Endothelial cell (in vitro differentiated cells): Measurements from ENCODE around the gene SDR42E1. TPM values are rescaled to one million over a fixed set of nuclear protein-coding genes. Genes with fewer than 3 reads are reported as not detected.

Source experiments
- DNase-seq: peaks from one replicate; pipeline ENCODE4 v3.0.0; 2021; ENCODE audit warnings: low spot score
- H3K27ac Mint-ChIP-seq: one replicate; pipeline ENCODE4 v1.8.0; 2021; ENCODE audit warnings: mixed read lengths, inconsistent platforms; ENCODE audit not compliant: unreplicated experiment
- H3K27me3 Mint-ChIP-seq: one replicate; pipeline ENCODE4 v1.8.0; 2021; ENCODE audit warnings: mild to moderate bottlenecking, moderate library complexity, mixed read lengths, inconsistent platforms; ENCODE audit not compliant: unreplicated experiment
- H3K36me3 Mint-ChIP-seq: one replicate; pipeline ENCODE4 v1.8.0; 2021; ENCODE audit warnings: mild to moderate bottlenecking, low read depth, mixed read lengths, inconsistent platforms; ENCODE audit not compliant: unreplicated experiment
- H3K4me1 Mint-ChIP-seq: one replicate; pipeline ENCODE4 v1.8.0; 2021; ENCODE audit warnings: mild to moderate bottlenecking, mixed read lengths, inconsistent platforms; ENCODE audit not compliant: unreplicated experiment
- H3K4me3 Mint-ChIP-seq: one replicate; pipeline ENCODE4 v1.8.0; 2021; ENCODE audit warnings: mild to moderate bottlenecking, mixed read lengths, inconsistent platforms; ENCODE audit not compliant: unreplicated experiment
- H3K9me3 Mint-ChIP-seq: one replicate; pipeline ENCODE4 v1.8.0; 2021; ENCODE audit warnings: mixed read lengths, inconsistent platforms; ENCODE audit not compliant: unreplicated experiment
- CTCF ChIP-seq: fragments of 200-600 bp; sonication (generic); IDR thresholded peaks from one replicate; pipeline ENCODE4 v1.5.0; 2021; ENCODE audit warnings: antibody characterized with exemption; ENCODE audit not compliant: unreplicated experiment
- total RNA-seq: library from RNA; stranded (reverse); fragmentation: NEBNext Ultra II Directional; extraction: Animal tissue kit (Norgen Biotek cat#: 25700); gene quantifications from one replicate; pipeline ENCODE4 v1.2.1, GENCODE V29; 2021; ENCODE audit not compliant: unreplicated experiment

SDR42E1 gene
- total RNA-seq, 1 donor from 2014 or later, result 0.74 TPM

GRCh38 chr16:82045465-82045864 is 34.2 kb upstream of the SDR42E1 start:
- no peaks in the 10 kb centered on the region for H3K36me3 Mint-ChIP-seq
- H3K27me3 Mint-ChIP-seq, result no peaks in the 10 kb centered on the region
- no peaks in the 10 kb centered on the region for H3K9me3 Mint-ChIP-seq
- no peak for DNase-seq
- peaks cover 4% of the 10 kb centered on the region for H3K4me1 Mint-ChIP-seq
- H3K27ac Mint-ChIP-seq, result no peak overlapping the region
- no peak overlapping the region for H3K4me3 Mint-ChIP-seq
- no peak for TF ChIP-seq CTCF

DNA sequence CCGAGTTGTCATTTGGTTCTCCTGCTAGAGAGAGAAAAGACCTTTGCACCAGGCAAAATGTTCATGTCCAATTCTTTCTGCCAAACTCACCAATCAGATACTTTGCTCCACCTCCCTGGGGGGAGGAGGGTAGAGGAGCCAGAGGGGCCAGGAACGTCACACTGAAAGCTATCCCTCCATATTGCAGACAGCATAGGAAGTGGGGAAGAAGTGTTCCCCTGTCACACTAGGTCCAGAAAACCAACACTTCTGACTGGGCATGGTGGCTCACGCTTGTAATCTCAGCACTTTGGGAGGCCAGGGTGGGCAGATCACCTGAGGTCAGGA is 33.3 kb upstream of the SDR42E1 start:
- no peak for TF ChIP-seq CTCF
- Mint-ChIP-seq H3K4me1 (peaks cover 4% of the 10 kb centered on the region), H3K9me3 (no peaks in the 10 kb centered on the region), H3K27ac (no peak overlapping the region), H3K36me3 (no peaks in the 10 kb centered on the region), H3K27me3 (no peaks in the 10 kb centered on the region), H3K4me3 (no peak overlapping the region)
- DNase-seq, result no peak

- TF ChIP-seq CTCF, result no peak
- no peak overlapping the region for H3K4me3 Mint-ChIP-seq
- no peaks in the 10 kb centered on the region for H3K4me1 Mint-ChIP-seq
- no peaks in the 10 kb centered on the region for H3K27me3 Mint-ChIP-seq
- DNase-seq, result no peak
- no peak overlapping the region for H3K27ac Mint-ChIP-seq
- no peaks in the 10 kb centered on the region for H3K36me3 Mint-ChIP-seq
- no peaks in the 10 kb centered on the region for H3K9me3 Mint-ChIP-seq
Measured at GRCh38 chr16:82043680-82044584, 32.7 kb upstream of the SDR42E1 start.

- Mint-ChIP-seq H3K4me3 (no peak overlapping the region), H3K27ac (no peak overlapping the region), H3K27me3 (no peaks in the 10 kb centered on the region), H3K4me1 (no peaks in the 10 kb centered on the region), H3K36me3 (no peaks in the 10 kb centered on the region), H3K9me3 (no peaks in the 10 kb centered on the region)
- no peak for TF ChIP-seq CTCF
- no peak for DNase-seq
Measured at GRCh38 chr16:82042846-82043245, 31.6 kb upstream of the SDR42E1 start.

DNA sequence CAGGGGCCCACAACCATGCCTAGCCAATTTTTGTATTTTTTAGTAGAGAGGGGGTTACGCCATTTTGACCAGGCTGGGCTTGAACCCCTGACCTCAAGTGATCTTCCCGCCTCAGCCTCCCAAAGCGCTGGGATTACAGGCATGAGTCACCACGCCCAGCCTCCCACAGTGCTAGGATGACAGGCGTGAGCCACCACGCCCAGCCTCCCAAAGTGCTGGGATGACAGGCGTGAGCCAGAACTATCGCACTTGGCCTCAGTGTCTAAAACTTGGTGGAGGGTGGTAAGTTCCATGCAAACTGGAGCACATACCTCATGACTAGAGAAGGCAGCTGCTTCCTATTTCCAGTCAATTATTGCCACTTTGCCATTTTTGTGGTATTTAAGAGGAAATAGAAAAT is 30.9 kb upstream of the SDR42E1 start:
- no peaks in the 10 kb centered on the region for H3K9me3 Mint-ChIP-seq
- H3K4me3 Mint-ChIP-seq, result no peak overlapping the region
- H3K27me3 Mint-ChIP-seq, result no peaks in the 10 kb centered on the region
- H3K36me3 Mint-ChIP-seq, result no peaks in the 10 kb centered on the region
- H3K4me1 Mint-ChIP-seq, result peaks cover 3% of the 10 kb centered on the region
- no peak for DNase-seq
- H3K27ac Mint-ChIP-seq, result no peak overlapping the region
- no peak for TF ChIP-seq CTCF
